Nephron progenitor cell (in vitro differentiated cells): Measurements from ENCODE around the gene COL26A1.
"Not testable (repeated sequence)": the region's sequence is repeated elsewhere in the genome, so short reads cannot be mapped to it uniquely, and the experiment has no call there.

Experiments
- DNase-seq: peaks from one replicate; pipeline ENCODE4 v3.0.0; 2021
- H3K27ac Mint-ChIP-seq: 2 replicates; pipeline ENCODE4 v1.8.0; 2021; ENCODE audit warnings: mild to moderate bottlenecking, moderate library complexity, mixed read lengths
- H3K27me3 Mint-ChIP-seq: 2 replicates; pipeline ENCODE4 v1.8.0; 2021; ENCODE audit warnings: mild to moderate bottlenecking, low read depth, mixed read lengths; ENCODE audit not compliant: poor library complexity
- H3K36me3 Mint-ChIP-seq: 2 replicates; pipeline ENCODE4 v1.8.0; 2021; ENCODE audit warnings: low read depth, mixed read lengths
- H3K4me1 Mint-ChIP-seq: 2 replicates; pipeline ENCODE4 v1.8.0; 2021; ENCODE audit warnings: mixed read lengths
- H3K4me3 Mint-ChIP-seq: 2 replicates; pipeline ENCODE4 v1.8.0; 2021; ENCODE audit warnings: mild to moderate bottlenecking, moderate library complexity, mixed read lengths
- H3K9me3 Mint-ChIP-seq: 2 replicates; pipeline ENCODE4 v1.8.0; 2021; ENCODE audit warnings: mild to moderate bottlenecking, moderate library complexity, mixed read lengths
- TF ChIP-seq, protein P1 (sequence below): fragments of 200-600 bp; sonication (generic); IDR thresholded peaks from 2 replicates; pipeline ENCODE4 v1.5.0; 2021; ENCODE audit warnings: antibody characterized with exemption

Gene COL26A1

DNA sequence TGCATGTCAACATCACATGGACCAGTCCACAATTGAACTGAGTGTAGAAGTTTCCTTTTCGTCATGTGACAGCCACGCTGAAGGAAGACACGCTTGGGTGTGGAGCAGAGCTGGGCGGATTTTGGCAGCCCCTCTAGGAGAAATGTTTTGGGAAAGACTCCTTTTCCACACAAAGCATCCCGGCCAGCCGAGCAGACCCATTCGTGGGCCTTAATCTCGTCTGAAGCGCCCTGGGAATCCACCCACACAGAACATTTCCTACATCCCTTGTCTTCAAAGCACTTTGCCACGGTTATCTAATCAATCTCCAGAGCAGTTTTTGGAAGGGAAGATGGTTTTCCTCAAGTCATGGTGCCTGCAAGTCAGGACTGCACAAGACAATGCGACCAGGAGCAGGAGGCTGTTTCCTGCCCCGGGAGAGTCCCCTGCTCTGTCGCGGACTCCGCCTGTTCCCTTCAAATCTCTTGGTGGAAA is 32.6 kb upstream of the COL26A1 start:
- no peaks in the 10 kb centered on the region for H3K9me3 Mint-ChIP-seq
- DNase-seq, result no peak
- H3K4me1 Mint-ChIP-seq, result peaks cover 4% of the 10 kb centered on the region
- no peak overlapping the region for H3K27ac Mint-ChIP-seq
- TF ChIP-seq, protein P1, sequence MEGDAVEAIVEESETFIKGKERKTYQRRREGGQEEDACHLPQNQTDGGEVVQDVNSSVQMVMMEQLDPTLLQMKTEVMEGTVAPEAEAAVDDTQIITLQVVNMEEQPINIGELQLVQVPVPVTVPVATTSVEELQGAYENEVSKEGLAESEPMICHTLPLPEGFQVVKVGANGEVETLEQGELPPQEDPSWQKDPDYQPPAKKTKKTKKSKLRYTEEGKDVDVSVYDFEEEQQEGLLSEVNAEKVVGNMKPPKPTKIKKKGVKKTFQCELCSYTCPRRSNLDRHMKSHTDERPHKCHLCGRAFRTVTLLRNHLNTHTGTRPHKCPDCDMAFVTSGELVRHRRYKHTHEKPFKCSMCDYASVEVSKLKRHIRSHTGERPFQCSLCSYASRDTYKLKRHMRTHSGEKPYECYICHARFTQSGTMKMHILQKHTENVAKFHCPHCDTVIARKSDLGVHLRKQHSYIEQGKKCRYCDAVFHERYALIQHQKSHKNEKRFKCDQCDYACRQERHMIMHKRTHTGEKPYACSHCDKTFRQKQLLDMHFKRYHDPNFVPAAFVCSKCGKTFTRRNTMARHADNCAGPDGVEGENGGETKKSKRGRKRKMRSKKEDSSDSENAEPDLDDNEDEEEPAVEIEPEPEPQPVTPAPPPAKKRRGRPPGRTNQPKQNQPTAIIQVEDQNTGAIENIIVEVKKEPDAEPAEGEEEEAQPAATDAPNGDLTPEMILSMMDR, result no peak
- no peak overlapping the region for H3K4me3 Mint-ChIP-seq
- no peaks in the 10 kb centered on the region for H3K36me3 Mint-ChIP-seq
- peaks cover 5% of the 10 kb centered on the region for H3K27me3 Mint-ChIP-seq

DNA sequence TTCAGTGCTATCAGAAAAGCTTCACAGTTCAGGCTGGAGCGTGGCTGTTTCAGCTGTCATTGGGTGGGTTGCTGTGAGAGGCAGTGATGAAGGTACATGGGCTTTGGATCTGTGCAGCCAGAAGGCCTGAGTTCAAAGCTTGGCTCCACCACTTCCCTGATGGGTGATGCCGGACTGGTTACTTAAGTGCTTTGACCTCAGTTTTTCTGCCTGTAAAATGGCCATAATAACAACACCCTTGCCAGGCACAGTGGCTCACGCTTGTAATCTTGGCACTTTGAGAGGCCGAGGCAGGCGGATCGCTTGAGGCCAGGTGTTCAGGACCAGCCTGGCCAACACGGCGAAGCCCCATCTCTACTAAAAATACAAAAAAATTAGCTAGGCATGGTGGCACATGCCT is 30.6 kb upstream of the COL26A1 start:
- H3K27ac Mint-ChIP-seq, result no peak overlapping the region
- H3K27me3 Mint-ChIP-seq, result peaks cover under 1% of the 10 kb centered on the region
- H3K4me1 Mint-ChIP-seq, result peaks cover 4% of the 10 kb centered on the region
- H3K4me3 Mint-ChIP-seq, result no peak overlapping the region
- DNase-seq, result no peak
- TF ChIP-seq, protein P1, result no peak
- no peaks in the 10 kb centered on the region for H3K9me3 Mint-ChIP-seq
- no peaks in the 10 kb centered on the region for H3K36me3 Mint-ChIP-seq

DNA sequence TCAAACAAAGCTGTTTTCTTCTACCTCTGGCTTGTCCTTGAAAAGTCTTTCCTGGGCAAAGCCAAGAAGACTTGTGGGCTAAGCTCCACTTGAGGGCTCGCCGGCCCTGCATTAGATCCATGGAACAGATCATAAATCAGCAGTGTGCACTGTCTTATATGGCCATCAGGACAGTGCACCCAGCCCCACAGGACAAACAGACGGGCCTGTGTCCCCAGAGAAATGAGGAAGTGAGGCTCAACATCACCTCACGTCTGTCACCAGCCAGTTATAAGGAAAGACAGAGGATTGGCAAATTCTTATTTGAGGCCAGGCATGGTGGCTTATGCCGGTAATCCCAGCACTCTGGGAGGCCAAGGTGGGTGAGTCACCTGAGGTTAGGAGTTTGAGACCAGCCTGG is 28.8 kb upstream of the COL26A1 start:
- no peak for DNase-seq
- Mint-ChIP-seq H3K27me3 (no peaks in the 10 kb centered on the region), H3K9me3 (no peaks in the 10 kb centered on the region), H3K4me3 (no peak overlapping the region), H3K27ac (no peak overlapping the region), H3K4me1 (peaks cover 4% of the 10 kb centered on the region), H3K36me3 (no peaks in the 10 kb centered on the region)
- TF ChIP-seq, protein P1, result no peak

DNA sequence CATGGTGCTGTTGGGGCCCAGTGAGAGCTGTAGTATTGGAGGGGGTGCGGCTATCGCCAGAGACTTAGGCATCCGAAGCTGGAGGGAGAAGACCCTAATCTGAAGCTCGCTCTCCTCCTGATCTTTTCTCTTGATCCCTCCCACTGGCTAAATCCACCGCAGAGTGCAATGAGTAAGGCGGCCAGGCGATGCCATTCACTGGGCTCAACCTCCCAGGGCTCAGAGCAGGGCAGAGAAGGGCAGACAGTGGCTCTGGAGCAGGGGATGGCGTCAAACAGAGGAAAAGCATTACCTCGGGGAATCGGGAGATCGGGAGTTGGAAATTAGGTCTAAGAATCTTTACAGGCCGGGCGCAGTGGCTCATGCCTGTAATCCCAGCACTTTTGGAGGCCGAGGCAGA is 22.3 kb upstream of the COL26A1 start:
- no peak overlapping the region for H3K4me3 Mint-ChIP-seq
- TF ChIP-seq, protein P1, result no peak
- H3K4me1 Mint-ChIP-seq, result peaks cover 4% of the 10 kb centered on the region
- DNase-seq, result no peak
- H3K27me3 Mint-ChIP-seq, result peaks cover 12% of the 10 kb centered on the region
- no peaks in the 10 kb centered on the region for H3K9me3 Mint-ChIP-seq
- peak overlapping the region; percentile 87 for H3K27ac Mint-ChIP-seq
- no peaks in the 10 kb centered on the region for H3K36me3 Mint-ChIP-seq

DNA sequence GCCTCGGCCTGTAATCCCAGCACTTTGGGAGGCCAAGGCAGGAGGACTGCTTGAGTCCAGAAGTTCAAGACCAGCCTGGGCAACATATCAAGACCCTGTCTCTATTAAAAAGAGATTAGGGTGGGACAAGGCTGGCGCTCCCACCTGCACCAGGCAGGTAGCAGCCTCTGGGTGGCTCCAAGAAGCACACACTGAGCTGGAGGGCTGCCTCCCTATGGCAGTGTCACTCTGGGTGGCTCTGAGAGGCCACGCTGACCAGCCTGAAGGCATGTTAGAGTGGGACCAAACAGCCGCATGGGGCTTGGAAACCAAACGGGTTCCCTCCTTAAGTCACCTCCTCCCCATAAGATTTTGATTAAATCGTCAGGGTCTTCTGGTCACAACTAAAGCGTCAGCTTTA is 19.8 kb upstream of the COL26A1 start:
- TF ChIP-seq, protein P1, result no peak
- no peak overlapping the region for H3K4me3 Mint-ChIP-seq
- H3K4me1 Mint-ChIP-seq, result peaks cover 4% of the 10 kb centered on the region
- no peaks in the 10 kb centered on the region for H3K36me3 Mint-ChIP-seq
- no peak overlapping the region for H3K27ac Mint-ChIP-seq
- no peak for DNase-seq
- H3K27me3 Mint-ChIP-seq, result peaks cover 12% of the 10 kb centered on the region
- H3K9me3 Mint-ChIP-seq, result no peaks in the 10 kb centered on the region

DNA sequence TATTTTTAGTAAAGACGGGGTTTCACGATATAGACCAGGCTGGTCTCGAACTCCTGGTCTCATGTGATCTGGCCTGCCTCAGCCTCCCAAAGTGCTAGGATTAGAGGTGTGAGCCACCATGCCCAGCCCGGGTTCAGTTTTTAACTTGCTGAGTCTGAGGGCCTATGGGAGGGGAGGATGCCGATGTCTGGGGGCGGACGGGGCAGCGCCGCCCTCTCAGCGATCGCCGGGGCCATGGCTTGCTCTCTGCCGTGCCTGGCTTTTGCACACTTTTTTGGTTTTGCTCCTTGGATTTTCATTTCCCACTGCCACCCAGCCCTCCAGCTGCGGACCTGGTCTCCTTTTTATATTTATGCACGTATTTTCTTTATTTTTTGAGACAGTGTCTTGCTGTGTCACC is 15.2 kb upstream of the COL26A1 start:
- H3K27ac Mint-ChIP-seq, result no peak overlapping the region
- H3K36me3 Mint-ChIP-seq, result peaks cover 11% of the 10 kb centered on the region
- H3K9me3 Mint-ChIP-seq, result peaks cover 9% of the 10 kb centered on the region
- H3K27me3 Mint-ChIP-seq, result peaks cover 1% of the 10 kb centered on the region
- TF ChIP-seq, protein P1, result no peak
- peaks cover 14% of the 10 kb centered on the region for H3K4me1 Mint-ChIP-seq
- H3K4me3 Mint-ChIP-seq, result no peak overlapping the region
- DNase-seq, result no peak

DNA sequence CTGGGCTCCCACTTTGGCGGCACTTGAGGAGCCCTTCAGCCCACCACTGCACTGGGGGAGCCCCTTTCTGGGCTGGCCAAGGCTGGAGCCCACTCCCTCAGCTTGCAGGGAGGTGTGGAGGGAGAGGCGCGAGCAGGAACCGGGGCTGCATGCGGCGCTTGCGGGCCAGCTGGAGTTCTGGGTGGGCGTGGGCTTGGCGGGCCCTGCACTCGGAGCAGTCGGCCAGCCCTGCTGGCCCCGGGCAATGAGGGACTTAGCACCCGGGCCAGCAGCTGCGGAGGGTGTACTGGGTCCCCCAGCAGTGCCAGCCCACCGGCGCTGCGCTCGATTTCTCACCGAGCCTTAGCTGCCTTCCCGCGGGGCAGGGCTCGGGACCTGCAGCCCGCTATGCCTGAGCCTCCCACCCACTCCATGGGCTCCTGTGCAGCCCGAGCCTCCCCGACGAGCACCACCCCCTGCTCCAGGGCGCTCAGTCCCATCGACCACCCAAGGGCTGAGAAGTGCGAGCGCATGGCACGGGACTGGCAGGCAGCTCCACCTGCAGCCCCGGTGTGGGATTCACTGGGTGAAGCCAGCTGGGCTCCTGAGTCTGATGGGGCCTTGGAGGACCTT is 14.1 kb upstream of the COL26A1 start:
- H3K4me3 Mint-ChIP-seq, H3K27me3 Mint-ChIP-seq, H3K27ac Mint-ChIP-seq, DNase-seq, H3K9me3 Mint-ChIP-seq: not testable (repeated sequence)
- Mint-ChIP-seq H3K36me3 (peaks cover 11% of the 10 kb centered on the region), H3K4me1 (peaks cover 16% of the 10 kb centered on the region)

DNA sequence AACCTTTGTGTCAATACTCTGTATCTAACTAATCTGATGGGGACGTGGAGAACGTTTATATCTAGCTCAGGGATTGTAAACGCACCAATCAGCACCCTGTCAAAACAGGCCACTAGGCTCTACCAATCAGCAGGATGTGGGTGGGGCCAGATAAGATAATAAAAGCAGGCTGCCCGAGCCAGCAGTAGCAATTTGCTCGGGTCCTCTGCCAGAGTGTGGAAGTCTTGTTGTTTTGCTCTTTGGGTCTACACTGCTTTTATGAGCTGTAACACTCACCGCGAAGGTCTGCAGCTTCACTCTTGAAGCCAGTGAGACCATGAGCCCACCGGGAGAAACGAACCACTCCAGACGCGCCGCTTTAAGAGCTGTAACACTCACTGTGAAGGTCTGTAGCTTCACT is 13.4 kb upstream of the COL26A1 start:
- H3K36me3 Mint-ChIP-seq, result peaks cover 11% of the 10 kb centered on the region
- not testable (repeated sequence) for H3K4me3 Mint-ChIP-seq, H3K9me3 Mint-ChIP-seq, H3K27me3 Mint-ChIP-seq, H3K27ac Mint-ChIP-seq, DNase-seq
- peaks cover 16% of the 10 kb centered on the region for H3K4me1 Mint-ChIP-seq
